Measurements from ENCODE around the gene PTPRC.

The PTPRC gene

DNA sequence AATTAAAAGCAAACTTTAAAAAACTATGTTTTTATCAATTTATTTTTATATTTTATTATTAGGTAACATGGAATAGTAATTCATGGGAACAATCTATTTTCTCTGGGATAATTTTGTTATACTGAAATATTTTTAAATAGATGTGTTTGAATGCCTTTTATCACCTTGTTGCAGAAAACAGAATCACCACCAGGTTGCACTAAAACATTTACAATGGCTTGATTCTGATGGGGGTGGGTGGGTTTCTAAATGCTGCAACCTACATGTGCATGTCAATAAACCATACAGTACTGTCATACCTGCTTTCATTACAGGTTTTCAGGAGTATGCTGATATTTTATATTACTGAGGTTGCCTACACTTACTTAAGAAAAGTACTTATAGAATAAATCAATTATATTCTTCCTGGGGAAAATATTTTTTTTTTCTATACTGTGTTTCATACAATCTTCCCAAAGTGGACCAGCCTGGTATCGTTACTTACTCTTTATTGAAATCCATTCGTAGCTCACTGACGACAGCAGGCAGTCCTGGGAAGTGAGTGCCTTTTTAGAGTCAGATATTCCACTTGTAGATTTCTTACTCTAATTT lies 132.8 kb downstream of the PTPRC start:
- H3K4me3 Mint-ChIP-seq = no peak overlapping the region
- no peaks in the 10 kb centered on the region for H3K36me3 Mint-ChIP-seq (ENCODE audit: low read depth)
- H3K9me3 Mint-ChIP-seq = no peaks in the 10 kb centered on the region
- no peaks in the 10 kb centered on the region for H3K27me3 Mint-ChIP-seq (ENCODE audit: low read depth)
- H3K27ac Mint-ChIP-seq = peak overlapping the region in 2 of 3 experiments; percentile 33 to 45
- TF ChIP-seq, protein P1, sequence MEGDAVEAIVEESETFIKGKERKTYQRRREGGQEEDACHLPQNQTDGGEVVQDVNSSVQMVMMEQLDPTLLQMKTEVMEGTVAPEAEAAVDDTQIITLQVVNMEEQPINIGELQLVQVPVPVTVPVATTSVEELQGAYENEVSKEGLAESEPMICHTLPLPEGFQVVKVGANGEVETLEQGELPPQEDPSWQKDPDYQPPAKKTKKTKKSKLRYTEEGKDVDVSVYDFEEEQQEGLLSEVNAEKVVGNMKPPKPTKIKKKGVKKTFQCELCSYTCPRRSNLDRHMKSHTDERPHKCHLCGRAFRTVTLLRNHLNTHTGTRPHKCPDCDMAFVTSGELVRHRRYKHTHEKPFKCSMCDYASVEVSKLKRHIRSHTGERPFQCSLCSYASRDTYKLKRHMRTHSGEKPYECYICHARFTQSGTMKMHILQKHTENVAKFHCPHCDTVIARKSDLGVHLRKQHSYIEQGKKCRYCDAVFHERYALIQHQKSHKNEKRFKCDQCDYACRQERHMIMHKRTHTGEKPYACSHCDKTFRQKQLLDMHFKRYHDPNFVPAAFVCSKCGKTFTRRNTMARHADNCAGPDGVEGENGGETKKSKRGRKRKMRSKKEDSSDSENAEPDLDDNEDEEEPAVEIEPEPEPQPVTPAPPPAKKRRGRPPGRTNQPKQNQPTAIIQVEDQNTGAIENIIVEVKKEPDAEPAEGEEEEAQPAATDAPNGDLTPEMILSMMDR (IDR thresholded peaks at IDR 0.05; ENCODE audit: unreplicated experiment in 3 of 3) = peak; percentile 65 to 81 (median 72)
- peaks cover 21% of the 10 kb centered on the region for H3K4me1 Mint-ChIP-seq

DNA sequence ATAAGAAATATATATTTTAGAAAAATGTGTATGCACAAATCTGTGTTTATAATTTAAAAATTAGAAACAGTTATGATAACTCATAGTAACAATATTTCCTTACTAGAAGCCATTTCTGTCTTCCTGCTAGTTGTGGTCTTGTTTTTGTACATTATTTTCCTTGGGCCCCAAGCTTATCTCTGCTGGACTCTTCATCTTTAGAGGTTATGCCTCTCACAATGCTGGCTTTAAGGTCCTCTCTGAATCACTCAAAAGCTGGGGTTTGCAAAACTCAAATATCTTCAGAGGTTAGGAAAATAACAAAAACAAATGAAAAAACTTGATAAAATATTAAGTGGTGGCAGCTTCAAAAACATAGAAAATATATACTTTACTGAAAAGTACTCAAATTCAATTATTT lies 133.8 kb downstream of the PTPRC start:
- Mint-ChIP-seq H3K36me3 (ENCODE audit: low read depth) (no peaks in the 10 kb centered on the region), H3K27me3 (ENCODE audit: low read depth) (no peaks in the 10 kb centered on the region), H3K4me1 (peaks cover 21% of the 10 kb centered on the region), H3K4me3 (no peak overlapping the region), H3K27ac (peak overlapping the region; percentile 4 to 59 (median 10)), H3K9me3 (no peaks in the 10 kb centered on the region)
- TF ChIP-seq, protein P1 (IDR thresholded peaks at IDR 0.05; ENCODE audit: unreplicated experiment in 3 of 3) = no peak

DNA sequence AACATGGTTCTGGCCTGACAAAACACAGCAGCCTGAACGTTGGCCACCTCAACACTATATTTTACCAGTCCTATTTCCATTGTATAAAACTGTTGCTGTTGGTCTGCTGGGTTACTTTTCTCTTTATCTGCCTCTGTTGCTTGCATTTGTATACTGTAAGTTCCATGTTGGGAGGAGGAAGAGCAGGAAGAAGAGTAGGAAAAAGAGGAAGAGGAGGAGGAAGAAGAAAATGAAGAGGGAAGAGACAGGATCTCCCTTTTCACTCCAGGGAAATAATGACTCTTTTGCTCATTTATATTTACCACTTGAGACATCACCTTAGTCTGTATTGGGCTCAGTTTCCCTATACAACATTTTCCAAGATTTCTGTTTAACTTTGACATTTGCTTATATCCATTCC lies 134.2 kb downstream of the PTPRC start:
- H3K9me3 Mint-ChIP-seq = no peaks in the 10 kb centered on the region
- H3K4me1 Mint-ChIP-seq = peaks cover 21% of the 10 kb centered on the region
- TF ChIP-seq, protein P1 (IDR thresholded peaks at IDR 0.05; ENCODE audit: unreplicated experiment in 3 of 3) = no peak
- no peaks in the 10 kb centered on the region for H3K27me3 Mint-ChIP-seq (ENCODE audit: low read depth)
- H3K36me3 Mint-ChIP-seq (ENCODE audit: low read depth) = no peaks in the 10 kb centered on the region
- peak overlapping the region; percentile 4 to 59 (median 10) for H3K27ac Mint-ChIP-seq
- no peak overlapping the region for H3K4me3 Mint-ChIP-seq

DNA sequence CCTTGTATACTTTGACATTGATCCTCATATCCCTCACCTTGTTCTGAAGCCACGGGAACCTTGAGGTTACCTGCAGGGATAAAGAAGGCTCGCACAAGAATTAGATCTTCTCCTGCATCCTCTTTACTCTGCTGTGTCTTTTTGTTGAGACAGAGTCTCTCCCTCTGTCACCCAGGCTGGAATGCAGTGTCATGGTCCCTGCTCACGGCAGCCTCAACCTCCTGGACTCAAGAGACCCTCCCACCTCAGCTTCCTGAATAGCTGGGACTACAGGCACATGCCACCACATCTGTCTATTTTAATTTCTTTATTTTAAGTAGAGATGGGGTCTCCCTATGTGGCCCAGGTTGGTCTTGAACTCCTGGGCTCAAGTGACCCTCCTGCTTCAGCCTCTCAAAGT lies 134.7 kb downstream of the PTPRC start:
- peaks cover 21% of the 10 kb centered on the region for H3K4me1 Mint-ChIP-seq
- TF ChIP-seq, protein P1 (IDR thresholded peaks at IDR 0.05; ENCODE audit: unreplicated experiment in 3 of 3) = no peak
- no peaks in the 10 kb centered on the region for H3K36me3 Mint-ChIP-seq (ENCODE audit: low read depth)

DNA sequence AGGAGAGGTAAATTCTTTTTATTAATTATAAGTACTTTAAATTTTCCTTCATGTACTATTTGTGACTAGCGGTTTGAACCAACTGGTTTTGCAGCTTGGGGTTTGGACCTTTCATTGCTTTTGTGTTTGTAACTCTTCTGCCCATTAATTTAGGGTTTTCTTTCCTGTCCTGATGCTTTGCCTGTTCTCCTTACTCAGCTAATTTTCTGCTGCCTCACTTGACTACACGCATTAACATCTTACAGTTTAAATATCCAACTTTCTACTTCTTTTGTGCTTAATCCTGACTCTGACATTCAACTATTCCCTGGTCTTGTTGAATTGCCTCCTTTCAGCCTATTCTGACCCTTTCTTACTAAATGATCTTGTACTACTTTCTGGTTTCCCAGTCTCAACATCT lies 135.6 kb downstream of the PTPRC start:
- H3K36me3 Mint-ChIP-seq (ENCODE audit: low read depth) = no peaks in the 10 kb centered on the region
- H3K9me3 Mint-ChIP-seq = no peaks in the 10 kb centered on the region
- no peak overlapping the region for H3K4me3 Mint-ChIP-seq
- peak overlapping the region in 1 of 3 experiments; percentile 2 for H3K27ac Mint-ChIP-seq
- TF ChIP-seq, protein P1 (IDR thresholded peaks at IDR 0.05; ENCODE audit: unreplicated experiment in 3 of 3) = no peak
- no peaks in the 10 kb centered on the region for H3K27me3 Mint-ChIP-seq (ENCODE audit: low read depth)
- peaks cover 21% of the 10 kb centered on the region for H3K4me1 Mint-ChIP-seq

More for the DNA sequence above, 134.7 kb downstream of the PTPRC start:
- Mint-ChIP-seq H3K9me3 (no peaks in the 10 kb centered on the region), H3K27ac (no peak overlapping the region), H3K27me3 (ENCODE audit: low read depth) (no peaks in the 10 kb centered on the region), H3K4me3 (no peak overlapping the region)

DNA sequence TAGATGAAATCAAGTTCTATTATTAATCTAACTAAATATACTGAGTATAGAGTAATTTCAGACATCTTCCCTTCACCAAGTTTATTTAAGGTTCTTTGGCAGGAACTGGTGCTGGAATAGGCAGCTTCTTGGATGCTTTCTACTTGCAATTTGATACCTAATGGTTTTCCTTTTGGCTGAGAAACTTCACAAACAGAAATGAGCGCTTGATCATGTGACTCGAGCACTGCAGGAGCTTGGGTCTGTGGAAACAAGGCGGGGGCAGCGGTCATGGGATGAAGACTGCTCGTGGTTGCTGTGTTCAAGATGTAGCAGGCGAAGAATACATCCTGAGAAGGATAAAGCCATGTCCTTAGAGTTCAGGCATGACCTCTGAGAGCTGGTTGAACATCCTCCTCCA lies 136.8 kb downstream of the PTPRC start:
- TF ChIP-seq, protein P1 (IDR thresholded peaks at IDR 0.05; ENCODE audit: unreplicated experiment in 3 of 3) = no peak
- no peaks in the 10 kb centered on the region for H3K9me3 Mint-ChIP-seq
- H3K27ac Mint-ChIP-seq = no peak overlapping the region
- H3K4me3 Mint-ChIP-seq = no peak overlapping the region
- no peaks in the 10 kb centered on the region for H3K27me3 Mint-ChIP-seq (ENCODE audit: low read depth)
- H3K36me3 Mint-ChIP-seq (ENCODE audit: low read depth) = no peaks in the 10 kb centered on the region
- peaks cover 21% of the 10 kb centered on the region for H3K4me1 Mint-ChIP-seq
